Adipocyte (in vitro differentiated cells): ENCODE results near the gene CACNA1A.
A peak's percentile ranks its signal among the peaks of the same experiment; 100 is the strongest.
"Not testable (repeated sequence)": the region's sequence is repeated elsewhere in the genome, so short reads cannot be mapped to it uniquely, and the experiment has no call there.

Experiments used
- DNase-seq: peaks from one replicate; pipeline ENCODE4 v3.0.0-alpha.2; 2015; ENCODE audit warnings: low read depth
- H3K27me3 ChIP-seq: replicated peaks from 2 replicates; pipeline ENCODE4 v1.7.0; 2013; ENCODE audit warnings: mild to moderate bottlenecking, low read length, moderate library complexity; ENCODE audit not compliant: control insufficient read depth, insufficient read depth
- H3K36me3 ChIP-seq: 2 replicates; pipeline ENCODE4 v1.7.0; 2013; ENCODE audit warnings: low read length, mild to moderate bottlenecking, moderate library complexity; ENCODE audit not compliant: control insufficient read depth, insufficient read depth, severe bottlenecking
- H3K4me1 ChIP-seq: 2 replicates; pipeline ENCODE4 v1.7.0; 2013; ENCODE audit warnings: mild to moderate bottlenecking, low read length, moderate library complexity; ENCODE audit not compliant: control insufficient read depth, insufficient read depth
- H3K4me3 ChIP-seq: 2 replicates; pipeline ENCODE4 v1.7.0; 2013; ENCODE audit warnings: mild to moderate bottlenecking, low read length, moderate library complexity
- H3K9ac ChIP-seq: 2 replicates; pipeline ENCODE4 v1.7.0; 2013; ENCODE audit warnings: mild to moderate bottlenecking, low read length, moderate library complexity
- H3K9me3 ChIP-seq: 2 replicates; pipeline ENCODE4 v1.7.0; 2013; ENCODE audit warnings: mild to moderate bottlenecking, low read length, moderate library complexity; ENCODE audit not compliant: control insufficient read depth

CACNA1A gene

DNA sequence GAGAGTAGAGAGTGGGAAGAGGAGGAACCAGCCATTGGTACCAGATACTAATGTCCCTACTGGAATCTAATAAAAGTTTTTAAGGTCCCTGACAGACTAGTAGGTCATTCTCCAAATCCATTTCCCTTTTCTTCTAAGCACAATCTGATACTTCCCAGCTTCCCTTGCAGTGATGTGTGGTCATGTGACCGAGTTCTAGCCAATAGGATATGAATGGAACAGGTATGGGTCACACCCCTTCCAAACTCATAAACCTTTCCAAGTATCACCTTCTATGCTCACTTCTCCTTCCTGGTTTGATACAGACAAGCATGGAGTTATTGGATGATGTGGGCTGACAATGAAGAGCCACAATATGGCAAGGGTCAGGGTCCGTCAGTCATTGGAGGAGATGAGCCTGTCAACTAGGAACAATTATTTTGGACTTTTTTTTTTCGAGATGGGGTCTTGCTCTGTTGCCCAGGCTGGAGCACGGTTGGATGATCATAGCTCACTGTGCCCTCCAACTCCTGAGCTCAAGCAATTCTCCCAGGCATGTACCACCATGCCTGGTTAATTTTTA is 54.8 kb downstream of the CACNA1A start:
- no peak for DNase-seq
- peaks cover 16% of the 10 kb centered on the region for H3K9me3 ChIP-seq
- H3K4me3 ChIP-seq: no peak overlapping the region
- H3K9ac ChIP-seq: no peak overlapping the region
- no peaks in the 10 kb centered on the region for H3K27me3 ChIP-seq
- peaks cover 15% of the 10 kb centered on the region for H3K36me3 ChIP-seq
- no peaks in the 10 kb centered on the region for H3K4me1 ChIP-seq

DNA sequence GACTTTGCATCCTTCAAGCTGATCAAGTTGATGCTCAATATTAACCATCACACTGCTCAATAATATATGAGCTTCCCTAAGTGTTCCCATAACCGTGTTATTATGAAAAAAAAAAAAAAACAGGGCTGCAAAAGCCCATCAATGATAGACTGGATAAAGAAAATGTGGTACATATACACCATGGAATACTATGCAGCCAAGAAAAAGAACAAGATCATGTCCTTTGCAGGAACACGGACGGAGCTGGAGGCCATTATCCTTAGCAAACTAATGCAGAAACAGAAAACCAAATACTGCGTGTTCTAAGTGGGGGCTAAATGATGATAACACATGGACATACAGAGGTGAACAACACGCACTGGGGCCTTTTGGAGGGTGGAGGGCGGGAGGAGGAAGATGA is 58.3 kb downstream of the CACNA1A start:
- H3K4me1 ChIP-seq: no peaks in the 10 kb centered on the region
- H3K36me3 ChIP-seq: peaks cover 15% of the 10 kb centered on the region
- peaks cover 16% of the 10 kb centered on the region for H3K9me3 ChIP-seq
- no peak for DNase-seq
- no peak overlapping the region for H3K4me3 ChIP-seq
- H3K27me3 ChIP-seq: no peaks in the 10 kb centered on the region
- no peak overlapping the region for H3K9ac ChIP-seq

DNA sequence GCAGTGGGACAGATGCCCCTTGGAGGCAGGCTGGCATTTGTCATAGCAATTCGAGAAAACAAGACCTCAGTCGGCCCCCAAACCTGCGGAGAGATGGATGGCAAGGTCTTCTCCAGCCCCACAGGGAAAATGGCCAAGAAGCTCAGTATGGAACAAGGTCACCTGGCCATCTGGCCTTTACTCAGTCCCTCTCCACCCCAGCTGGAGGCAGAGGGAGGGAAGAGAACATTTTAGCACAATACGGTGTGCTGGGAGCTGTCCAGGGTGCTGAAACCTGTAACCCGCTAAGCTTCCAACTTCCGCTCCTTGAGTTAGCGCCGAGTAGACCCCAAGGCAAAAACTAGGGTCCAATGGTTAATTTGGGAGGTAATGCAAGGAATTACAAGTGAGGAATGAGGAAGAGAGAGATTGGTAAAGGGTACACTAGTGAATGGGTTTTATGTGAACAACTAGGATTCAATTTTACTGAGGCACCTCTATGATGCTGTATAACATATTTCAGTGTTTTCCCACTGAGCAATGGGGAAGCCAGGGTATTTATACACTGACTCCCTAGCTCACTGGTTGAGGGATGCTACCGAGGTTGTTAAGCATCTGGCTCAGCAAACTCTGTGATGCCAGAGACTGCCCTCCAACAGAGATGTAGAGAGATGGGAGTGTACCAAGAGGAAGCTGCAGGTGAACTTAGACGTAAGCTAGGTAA is 64.3 kb downstream of the CACNA1A start:
- Histone ChIP-seq H3K9me3 (no peaks in the 10 kb centered on the region), H3K4me1 (no peaks in the 10 kb centered on the region), H3K27me3 (no peaks in the 10 kb centered on the region), H3K4me3 (no peak overlapping the region), H3K9ac (no peak overlapping the region), H3K36me3 (no peaks in the 10 kb centered on the region)
- peak; percentile 67 for DNase-seq

DNA sequence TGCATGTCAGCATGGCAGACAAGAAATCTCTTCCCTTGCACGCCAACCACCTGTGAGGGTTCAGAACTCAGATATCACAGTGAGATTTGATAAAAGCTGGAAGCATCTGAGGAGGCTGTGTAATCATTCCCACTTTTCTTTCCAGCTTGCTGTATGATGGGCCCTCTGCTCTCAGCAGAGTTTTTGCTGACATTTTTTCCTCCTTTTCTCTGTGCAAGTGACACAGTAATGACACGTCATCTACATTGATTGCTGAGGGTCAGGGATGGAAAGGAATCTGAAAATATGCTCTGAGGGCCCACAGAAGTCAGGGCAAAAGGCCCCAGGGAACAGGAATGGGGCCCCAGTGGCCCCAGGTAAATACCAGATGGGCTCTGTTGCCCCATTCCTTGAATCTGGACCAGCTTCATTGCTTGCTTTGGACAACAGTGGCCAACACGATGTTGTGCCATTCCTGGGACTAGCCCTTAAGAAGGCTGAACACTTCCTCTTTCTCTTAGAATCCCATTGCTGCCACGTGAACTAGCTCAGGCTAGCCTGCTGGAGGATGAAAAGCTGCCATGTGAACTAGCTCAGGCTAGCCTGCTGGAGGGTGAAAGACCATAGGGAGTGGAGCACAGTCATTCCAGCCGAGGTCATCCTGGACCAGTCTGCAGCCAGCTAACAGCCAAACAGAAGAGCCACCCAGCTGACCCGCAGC is 68.2 kb downstream of the CACNA1A start:
- no peak for DNase-seq
- no peaks in the 10 kb centered on the region for H3K36me3 ChIP-seq
- H3K4me1 ChIP-seq: no peaks in the 10 kb centered on the region
- no peak overlapping the region for H3K4me3 ChIP-seq
- H3K9ac ChIP-seq: no peak overlapping the region
- no peaks in the 10 kb centered on the region for H3K27me3 ChIP-seq
- no peaks in the 10 kb centered on the region for H3K9me3 ChIP-seq

DNA sequence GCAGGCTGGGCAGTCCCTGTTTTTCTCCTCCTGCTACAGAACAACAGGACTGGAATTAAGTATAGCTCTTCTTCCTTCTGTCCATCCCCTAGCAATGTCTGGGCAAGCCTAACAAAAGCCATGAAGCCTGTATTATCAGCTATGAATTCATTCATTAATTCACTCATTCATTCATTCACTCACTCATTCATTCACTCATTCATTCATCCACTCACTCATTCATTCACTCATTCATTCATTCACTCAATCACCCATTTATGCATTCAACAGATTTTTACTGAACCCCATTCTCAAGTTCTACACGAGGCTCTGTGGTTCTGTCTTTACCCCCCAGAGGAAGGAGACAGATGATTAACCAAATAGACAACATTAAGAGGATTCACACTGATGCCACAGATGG is 69.9 kb downstream of the CACNA1A start:
- no peaks in the 10 kb centered on the region for H3K4me1 ChIP-seq
- no peak overlapping the region for H3K9ac ChIP-seq
- no peaks in the 10 kb centered on the region for H3K9me3 ChIP-seq
- H3K4me3 ChIP-seq: no peak overlapping the region
- H3K27me3 ChIP-seq: no peaks in the 10 kb centered on the region
- no peak for DNase-seq
- no peaks in the 10 kb centered on the region for H3K36me3 ChIP-seq

DNA sequence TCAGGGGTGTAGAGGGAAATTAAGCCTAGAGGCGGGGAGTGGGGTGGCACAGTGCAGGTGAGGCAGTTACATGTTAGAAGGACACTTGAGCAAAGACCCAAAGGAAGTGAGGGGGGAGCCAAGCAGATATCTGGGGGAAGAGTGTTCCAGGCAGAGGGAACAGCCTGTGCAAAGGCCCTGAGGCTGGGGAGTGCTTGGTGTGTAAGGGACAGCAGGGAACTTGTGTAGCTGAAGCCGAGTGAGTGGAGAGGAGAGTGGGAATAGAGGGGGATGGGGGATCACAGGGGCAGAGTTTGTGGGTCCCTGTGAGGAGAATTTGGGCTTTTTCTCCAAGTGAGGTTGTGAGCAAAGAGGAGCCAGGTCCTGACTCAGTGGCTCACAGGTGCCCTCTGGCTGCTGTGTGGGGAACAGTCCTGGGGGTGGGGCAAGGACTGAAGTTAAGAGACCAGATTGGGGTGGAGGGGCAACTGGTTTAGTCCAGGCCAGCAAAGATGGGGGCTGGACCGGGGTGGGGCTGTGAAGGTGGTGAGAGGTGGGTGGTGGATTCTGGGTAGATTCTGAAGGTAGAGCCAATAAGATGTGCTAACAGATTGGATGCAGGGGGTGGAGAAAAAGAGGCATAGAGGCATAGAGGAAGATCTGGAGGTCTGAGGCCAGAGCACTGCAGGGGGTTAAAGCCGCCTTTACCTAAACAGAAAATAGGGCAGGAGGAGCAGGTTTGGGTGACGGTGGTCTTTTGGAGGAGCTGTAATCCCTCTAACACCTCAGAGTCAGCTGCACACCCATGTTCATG is 75.3 kb downstream of the CACNA1A start:
- H3K27me3 ChIP-seq: no peaks in the 10 kb centered on the region
- peak; percentile 56 for DNase-seq
- no peaks in the 10 kb centered on the region for H3K36me3 ChIP-seq
- H3K9me3 ChIP-seq: no peaks in the 10 kb centered on the region
- no peak overlapping the region for H3K9ac ChIP-seq
- no peak overlapping the region for H3K4me3 ChIP-seq
- no peaks in the 10 kb centered on the region for H3K4me1 ChIP-seq

DNA sequence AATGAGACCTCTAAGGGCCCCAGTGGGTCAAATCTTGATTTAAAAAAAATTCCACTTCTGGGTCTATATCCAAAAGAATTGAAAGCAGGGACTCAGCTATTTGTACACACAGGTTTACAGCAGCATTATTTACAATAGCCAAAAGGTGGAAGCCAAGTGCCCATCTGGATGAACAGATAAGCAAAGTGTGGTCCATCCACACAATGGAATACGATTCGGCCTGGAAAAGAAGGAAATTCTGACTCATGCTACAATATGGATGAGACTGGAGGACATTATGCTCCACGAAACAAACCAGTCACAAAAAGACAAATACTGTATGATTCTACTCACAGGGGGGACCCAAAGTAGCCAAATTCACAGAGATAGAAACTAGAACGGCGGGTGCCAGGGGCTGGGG is 76.7 kb downstream of the CACNA1A start:
- Histone ChIP-seq H3K9me3 (no peaks in the 10 kb centered on the region), H3K4me3 (no peak overlapping the region), H3K36me3 (no peaks in the 10 kb centered on the region), H3K9ac (no peak overlapping the region), H3K4me1 (no peaks in the 10 kb centered on the region), H3K27me3 (no peaks in the 10 kb centered on the region)
- no peak for DNase-seq

DNA sequence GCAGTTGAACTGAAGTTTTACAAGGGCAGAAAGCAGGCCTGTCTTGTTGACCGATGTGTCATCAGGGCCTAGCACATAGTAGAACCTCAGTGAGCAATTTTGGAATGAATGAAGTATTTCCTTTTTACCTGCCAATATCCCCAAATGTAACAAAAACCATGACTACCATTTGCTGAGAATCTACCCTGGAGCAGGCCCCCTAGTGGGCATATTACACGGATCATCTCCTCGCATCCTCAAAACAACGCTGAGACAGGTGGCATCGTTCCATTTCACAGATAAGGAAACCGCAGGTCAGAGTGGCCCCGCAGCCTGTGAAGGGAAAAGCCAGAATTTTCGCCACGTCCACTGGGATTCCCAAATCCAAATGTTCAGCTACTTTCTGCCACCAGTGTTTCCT is 77.9 kb downstream of the CACNA1A start:
- no peak overlapping the region for H3K9ac ChIP-seq
- DNase-seq: peak; percentile 19
- H3K27me3 ChIP-seq: no peaks in the 10 kb centered on the region
- H3K36me3 ChIP-seq: no peaks in the 10 kb centered on the region
- no peak overlapping the region for H3K4me3 ChIP-seq
- H3K4me1 ChIP-seq: no peaks in the 10 kb centered on the region
- no peaks in the 10 kb centered on the region for H3K9me3 ChIP-seq

DNA sequence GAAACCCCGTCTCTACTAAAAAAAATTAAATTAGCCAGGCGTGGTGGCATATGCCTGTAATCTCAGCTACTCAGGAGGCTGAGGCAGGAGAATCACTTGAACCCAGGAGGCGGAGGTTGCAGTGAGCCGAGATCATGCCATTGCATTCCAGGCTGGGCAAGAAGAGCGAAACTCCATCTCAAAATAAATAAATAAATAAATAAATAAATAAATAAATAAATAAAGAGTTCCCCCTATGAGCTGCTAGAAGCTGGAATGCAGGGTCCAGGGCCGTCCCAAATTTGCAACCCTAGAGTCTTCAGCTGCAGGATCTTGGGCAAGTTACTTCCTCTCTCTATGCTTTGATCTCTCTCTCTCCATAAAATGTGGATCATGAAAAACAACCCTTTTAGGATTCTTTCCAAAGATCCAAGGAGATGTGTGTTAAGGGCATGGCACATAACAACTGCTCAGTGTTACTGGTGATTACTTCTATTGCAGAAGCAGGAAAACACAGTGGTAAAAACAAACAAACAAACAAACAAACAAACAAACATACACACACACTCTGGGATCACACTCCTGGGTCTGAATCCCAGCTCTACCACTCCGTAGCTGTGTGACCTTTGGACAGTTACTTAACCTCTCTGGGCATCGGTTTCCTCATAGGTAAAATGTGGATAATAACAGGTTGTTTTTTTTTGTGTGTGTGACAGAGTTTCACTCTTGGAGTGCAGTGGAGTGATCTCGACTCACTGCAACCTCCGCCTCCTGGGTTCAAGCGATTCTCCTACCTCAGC is 78.8 kb downstream of the CACNA1A start:
- no peak for DNase-seq
- Histone ChIP-seq H3K4me1 (no peaks in the 10 kb centered on the region), H3K9ac (no peak overlapping the region), H3K9me3 (peaks cover 2% of the 10 kb centered on the region), H3K36me3 (no peaks in the 10 kb centered on the region), H3K4me3 (no peak overlapping the region), H3K27me3 (no peaks in the 10 kb centered on the region)

DNA sequence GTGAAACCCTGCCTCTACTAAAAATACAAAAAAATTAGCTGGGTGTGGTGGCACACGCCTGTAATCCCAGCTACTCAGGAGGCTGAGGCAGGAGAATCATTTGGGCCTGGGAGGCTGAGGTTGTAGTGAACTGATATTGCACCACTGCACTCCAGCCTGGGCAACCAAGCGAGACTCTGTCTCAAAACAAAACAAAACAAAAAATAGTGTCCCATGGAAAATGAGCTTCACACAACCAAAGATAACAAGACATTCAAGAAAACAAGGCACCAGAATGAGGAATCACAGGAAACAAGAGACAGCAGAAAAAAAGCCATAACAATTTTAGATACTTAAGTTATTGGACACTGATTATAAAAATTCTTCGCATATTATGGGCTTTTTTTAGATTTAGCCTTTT is 80.4 kb downstream of the CACNA1A start:
- H3K27me3 ChIP-seq, DNase-seq, H3K4me1 ChIP-seq, H3K36me3 ChIP-seq, H3K4me3 ChIP-seq, H3K9ac ChIP-seq, H3K9me3 ChIP-seq: not testable (repeated sequence)
